Renal cortical epithelial cell (primary cell): ENCODE results near the gene PSMD8. TPM values are rescaled to one million over a fixed set of nuclear protein-coding genes. Genes with fewer than 3 reads are reported as not detected.
"Not testable (repeated sequence)": the region's sequence is repeated elsewhere in the genome, so short reads cannot be mapped to it uniquely, and the experiment has no call there.

Experiments used
- DNase-seq: peaks from one replicate; pipeline ENCODE4 v3.0.0-alpha.2; 2011; ENCODE audit warnings: low read depth
- total RNA-seq: library from RNA; depleted of rRNA; stranded (reverse); fragments of >200 nt; gene quantifications from 2 replicates; pipeline ENCODE4 v1.2.3, GENCODE V29; 2014

PSMD8 gene
- total RNA-seq, 1 donor from 2014 or later, result 206 TPM

DNA sequence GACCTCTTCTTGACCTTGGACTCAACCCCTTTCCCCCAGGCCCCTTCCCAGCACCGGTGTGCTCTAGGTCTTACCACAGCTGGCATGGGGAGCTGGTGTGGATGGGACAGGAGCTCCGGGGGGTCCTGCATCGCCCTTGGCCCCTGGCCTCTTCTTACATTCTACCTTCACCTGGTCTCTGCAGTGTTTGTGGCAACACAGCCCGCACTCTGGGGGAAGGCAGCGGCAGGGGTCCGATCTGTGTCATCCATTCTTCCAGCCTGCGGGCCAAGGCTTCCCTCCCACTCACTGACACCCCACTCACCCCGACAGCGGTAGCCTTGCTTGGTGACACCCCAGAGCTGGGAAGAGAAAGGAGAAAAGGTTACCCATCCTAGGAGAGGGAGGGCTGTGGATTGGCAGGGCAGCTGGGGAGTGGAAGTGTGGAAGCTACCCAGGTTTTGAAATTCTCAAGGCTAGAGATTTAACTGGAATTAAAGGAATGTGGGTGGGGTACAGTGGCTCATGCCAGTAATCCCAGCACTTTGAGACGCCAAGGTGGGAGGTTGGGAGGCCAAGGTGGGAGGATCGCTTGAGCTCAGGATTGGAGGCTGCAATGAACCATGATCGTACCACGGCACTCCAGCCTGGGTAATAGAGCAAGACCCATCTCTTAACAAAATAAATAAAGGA, 36.8 kb downstream of the PSMD8 start:
- no peak for DNase-seq

DNA sequence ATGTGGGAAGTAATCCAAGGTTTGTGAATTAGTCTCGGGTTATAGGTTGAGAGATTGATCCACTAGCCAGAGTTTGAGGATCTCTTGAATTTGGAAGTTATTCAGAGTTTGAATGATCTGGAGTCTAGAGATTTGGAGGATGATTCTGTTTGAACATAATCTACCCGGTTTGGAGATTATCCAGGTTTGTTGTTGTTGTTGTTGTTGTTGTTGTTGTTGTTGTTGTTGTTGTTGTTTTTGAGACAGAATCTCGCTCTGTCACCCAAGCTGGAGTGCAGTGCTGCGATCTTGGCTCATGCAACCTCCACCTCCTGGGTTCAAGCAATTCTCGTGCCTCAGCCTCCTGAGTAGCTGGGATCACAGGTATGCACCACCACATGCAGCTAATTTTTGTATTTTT, 37.5 kb downstream of the PSMD8 start:
- not testable (repeated sequence) for DNase-seq

GRCh38 chr19:38412491-38412890, 38.1 kb downstream of the PSMD8 start:
- DNase-seq, result no peak

DNA sequence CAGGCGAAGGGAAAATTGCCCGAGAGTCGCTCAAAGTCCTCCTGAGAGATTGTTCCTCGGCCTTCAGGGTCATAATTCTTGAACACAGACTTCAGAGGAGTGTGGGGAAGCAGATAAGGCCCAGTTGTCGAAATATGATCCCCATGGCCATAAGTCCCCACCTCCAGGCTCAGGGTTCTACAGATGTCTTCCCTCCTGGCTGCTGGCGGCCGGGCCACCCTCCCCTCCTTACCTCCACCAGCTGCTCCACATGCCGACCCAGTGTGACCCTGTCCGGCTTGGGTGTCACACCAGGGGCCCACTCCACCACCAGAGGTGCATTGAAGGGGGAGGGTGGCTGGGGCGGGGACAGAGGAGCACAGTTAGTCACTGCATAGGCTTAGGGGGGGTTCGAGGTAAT, 38.6 kb downstream of the PSMD8 start:
- DNase-seq, result no peak

- DNase-seq, result no peak
Observed at GRCh38 chr19:38413416-38413815, 39.0 kb downstream of the PSMD8 start.

DNA sequence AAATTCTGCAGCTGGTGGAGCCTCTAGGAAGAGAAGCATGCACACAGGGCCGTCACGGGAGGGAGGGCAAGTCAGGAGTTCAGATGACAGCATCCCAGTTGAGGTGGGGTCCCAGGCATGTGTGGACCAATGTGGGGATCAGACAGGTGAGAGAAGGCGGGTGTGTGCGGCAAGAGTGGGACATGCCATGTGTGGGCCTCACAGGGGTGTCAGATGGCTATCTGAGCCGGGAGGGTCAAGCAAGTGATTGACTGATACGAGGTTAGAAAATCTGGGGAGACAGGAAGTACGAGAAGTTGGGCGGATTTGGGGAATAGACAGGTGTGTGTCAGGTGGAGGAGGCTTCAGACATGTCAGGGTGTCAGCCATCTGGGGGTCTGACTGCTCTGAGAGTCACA, 42.8 kb downstream of the PSMD8 start:
- DNase-seq, result no peak

DNA sequence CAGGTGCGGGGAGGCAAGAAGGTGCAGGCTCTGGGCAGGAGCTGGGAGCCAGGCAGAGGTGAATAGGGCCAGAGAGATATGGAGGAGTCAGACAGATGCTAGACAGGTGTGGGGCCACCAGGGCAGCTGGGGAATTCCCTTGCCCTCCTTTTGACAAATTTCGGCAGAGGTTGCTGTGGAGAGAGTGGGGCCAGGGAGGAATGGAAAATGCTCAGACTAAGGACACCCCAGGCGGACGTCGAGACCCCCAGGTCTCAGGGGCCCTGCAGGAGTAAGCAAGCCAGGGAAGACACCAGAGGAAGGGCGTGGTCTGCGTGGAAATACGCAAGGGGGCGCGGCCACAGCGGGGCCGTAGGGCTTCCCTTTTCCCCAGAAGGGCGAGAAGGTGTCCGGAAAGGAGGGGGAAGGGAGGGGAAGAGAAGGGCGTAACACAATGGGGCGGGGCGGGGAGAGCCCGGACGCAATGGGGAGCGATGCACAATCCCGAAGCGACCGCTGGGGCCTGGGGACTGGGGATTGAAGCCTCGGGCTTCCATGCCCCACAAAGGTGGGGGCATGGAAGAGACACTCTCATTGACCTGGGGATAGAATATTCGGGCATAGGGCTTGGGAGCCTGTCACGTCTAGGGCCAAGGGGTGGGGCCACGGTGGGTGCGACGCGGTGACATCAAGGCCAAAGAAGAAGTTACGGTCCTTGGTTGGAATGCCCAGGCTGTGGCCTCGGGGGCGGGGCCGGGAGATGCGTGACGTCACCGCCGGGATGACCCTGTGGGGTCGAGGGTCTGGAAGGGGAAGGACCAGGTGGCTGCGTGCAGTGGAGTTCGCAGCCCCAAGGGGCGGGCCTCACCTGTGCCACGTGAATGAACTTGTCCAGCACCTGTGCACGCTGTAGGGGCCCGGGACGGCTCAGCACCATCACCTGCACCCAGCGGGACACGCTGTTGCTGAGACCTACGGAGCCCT, 43.5 kb downstream of the PSMD8 start:
- no peak for DNase-seq

DNA sequence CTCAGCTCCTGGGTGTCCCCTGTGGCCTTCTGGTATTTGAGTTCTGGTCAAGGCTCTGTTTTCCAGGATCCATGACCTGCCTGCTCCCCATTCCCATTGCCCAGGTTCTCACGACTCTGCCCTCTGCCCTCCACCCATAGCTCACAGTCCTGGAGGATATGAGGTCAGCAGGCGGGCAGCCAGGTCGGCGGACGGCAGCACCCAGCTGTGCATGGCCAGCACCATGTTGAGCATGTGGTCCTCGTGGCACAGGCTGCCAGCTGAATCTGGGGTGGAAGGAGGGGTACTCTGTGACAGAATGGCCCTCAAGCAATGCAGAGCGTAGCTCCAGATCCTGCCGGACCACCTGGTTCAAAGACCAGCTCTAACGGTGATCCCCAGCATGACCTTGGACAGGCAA, 46.6 kb downstream of the PSMD8 start:
- DNase-seq, result no peak

DNA sequence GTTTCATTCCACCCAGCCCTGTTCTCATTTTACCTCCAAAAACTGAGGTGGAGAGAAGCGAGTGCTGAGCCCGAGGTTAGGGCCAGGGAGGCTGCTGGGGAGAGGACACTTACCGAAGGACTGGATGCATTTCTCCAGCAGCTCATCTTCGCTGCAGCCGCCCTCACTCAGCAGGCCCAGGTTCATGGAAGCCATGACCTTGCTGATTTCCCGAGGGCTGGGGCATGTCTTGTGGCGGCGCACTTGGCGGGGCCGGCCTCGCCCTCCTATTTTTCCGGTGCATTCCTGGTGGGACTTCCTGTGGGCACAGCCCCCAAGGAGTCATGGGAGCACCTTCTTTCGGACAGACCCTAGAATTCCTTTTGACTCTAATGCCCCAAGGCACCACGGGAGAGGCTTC, 47.5 kb downstream of the PSMD8 start:
- no peak for DNase-seq

GRCh38 chr19:38422438-38422837, 48.1 kb downstream of the PSMD8 start:
- no peak for DNase-seq

GRCh38 chr19:38424272-38424671, 49.9 kb downstream of the PSMD8 start:
- DNase-seq, result no peak

- DNase-seq, result no peak
Observed at GRCh38 chr19:38425222-38425809, 50.9 kb downstream of the PSMD8 start.

- DNase-seq, result no peak
Observed at GRCh38 chr19:38425810-38426466, 51.6 kb downstream of the PSMD8 start, which contains the start of gene RASGRP4. RASGRP4 (minus strand) TSS chr19:38426219; CDS start chr19:38426091, 128 bp downstream.

DNA sequence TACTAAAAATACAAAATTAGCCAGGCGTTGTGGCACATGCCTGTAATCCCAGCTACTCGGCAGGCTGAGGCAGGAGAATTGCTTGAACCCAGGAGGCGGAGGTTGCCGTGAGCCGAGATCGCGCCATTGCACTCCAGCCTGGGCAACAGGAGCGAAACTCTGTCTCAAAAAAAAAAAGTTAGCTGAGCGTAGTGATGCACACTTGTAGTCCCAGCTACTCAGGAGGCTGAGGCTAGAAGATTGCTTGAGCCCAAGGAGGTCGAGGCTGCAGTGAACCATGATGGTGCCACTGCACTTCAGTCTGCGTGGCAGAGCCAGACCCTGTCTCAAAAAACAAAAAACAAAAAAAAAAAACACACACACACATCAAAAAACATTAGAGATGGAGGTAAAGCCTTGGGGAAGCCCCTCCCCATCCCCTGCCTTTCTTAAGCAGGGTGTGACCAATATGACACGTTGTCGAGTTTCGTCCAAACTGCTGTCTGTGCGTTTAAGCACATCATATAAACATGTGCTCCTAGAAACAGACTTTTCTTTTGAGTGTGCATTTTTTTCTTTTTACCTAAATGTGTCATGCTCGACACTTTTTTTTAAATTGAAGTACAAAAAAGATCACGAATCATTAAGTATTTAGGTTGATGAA, 52.8 kb downstream of the PSMD8 start:
- not testable (repeated sequence) for DNase-seq

- DNase-seq, result no peak
Observed at GRCh38 chr19:38429055-38429810, 54.9 kb downstream of the PSMD8 start.

- no peak for DNase-seq
Observed at GRCh38 chr19:38429811-38430156, 55.4 kb downstream of the PSMD8 start.

- no peak for DNase-seq
Observed at GRCh38 chr19:38430931-38431330, 56.6 kb downstream of the PSMD8 start.

- no peak for DNase-seq
Observed at GRCh38 chr19:38433268-38433733, 58.9 kb downstream of the PSMD8 start, which contains the start of gene RYR1. RYR1 (plus strand) TSS chr19:38433691; CDS start chr19:38433830, 139 bp downstream.
